ENCODE data around the gene DPPA3. TPM values are rescaled to one million over a fixed set of nuclear protein-coding genes. Genes with fewer than 3 reads are reported as not detected.
"Not testable (repeated sequence)": the region's sequence is repeated elsewhere in the genome, so short reads cannot be mapped to it uniquely, and the experiment has no call there.

The DPPA3 gene
- total RNA-seq, 1 donor from 2014 or later, result not detected

- not testable (repeated sequence) for DNase-seq (ENCODE audit: low read depth in 2 of 2)
Observed at GRCh38 chr12:7730984-7731383, 19.8 kb downstream of the DPPA3 start.

- no peak for DNase-seq (ENCODE audit: low read depth in 2 of 2)
Observed at GRCh38 chr12:7731486-7731885, 20.3 kb downstream of the DPPA3 start.

- DNase-seq (ENCODE audit: low read depth in 2 of 2), result no peak
Observed at GRCh38 chr12:7732993-7733392, 21.8 kb downstream of the DPPA3 start.

GRCh38 chr12:7747246-7747645 is 36.0 kb downstream of the DPPA3 start, which contains the start of gene CLEC4C:
Gene CLEC4C (minus strand): TSS chr12:7747375. CDS start chr12:7747348, 27 bp downstream.
- DNase-seq (ENCODE audit: low read depth in 2 of 2), result no peak

GRCh38 chr12:7748852-7749251 is 37.6 kb downstream of the DPPA3 start:
- no peak for DNase-seq (ENCODE audit: low read depth in 2 of 2)

- no peak for DNase-seq (ENCODE audit: low read depth in 2 of 2)
Observed at GRCh38 chr12:7749442-7749841, 38.2 kb downstream of the DPPA3 start.

- no peak for DNase-seq (ENCODE audit: low read depth in 2 of 2)
Observed at GRCh38 chr12:7750350-7750749, 39.1 kb downstream of the DPPA3 start.

GRCh38 chr12:7751394-7751793 is 40.2 kb downstream of the DPPA3 start:
- DNase-seq (ENCODE audit: low read depth in 2 of 2), result no peak

- DNase-seq (ENCODE audit: low read depth in 2 of 2), result not testable (repeated sequence)
Observed at GRCh38 chr12:7751941-7752922, 41.0 kb downstream of the DPPA3 start.

GRCh38 chr12:7755668-7756067 is 44.4 kb downstream of the DPPA3 start:
- DNase-seq (ENCODE audit: low read depth in 2 of 2), result not testable (repeated sequence)

GRCh38 chr12:7756993-7757392 is 45.8 kb downstream of the DPPA3 start:
- no peak for DNase-seq (ENCODE audit: low read depth in 2 of 2)

GRCh38 chr12:7758766-7759140 is 47.5 kb downstream of the DPPA3 start:
- DNase-seq (ENCODE audit: low read depth in 2 of 2), result no peak

Other genes starting within 250 kb of the DPPA3 start
- under 0.01 TPM in 1 of 2 replicates, not detected in the other for gene CD163, start 207.7 kb upstream of the DPPA3 start, total RNA-seq
- not detected in 2 replicates for gene APOBEC1, start 45.5 kb upstream of the DPPA3 start, total RNA-seq
- gene GDF3, start 15.7 kb upstream of the DPPA3 start, total RNA-seq, result 0.79 and 0.87 TPM in 2 replicates
- not detected in 2 replicates for gene CLEC4C, start 35.9 kb downstream of the DPPA3 start, total RNA-seq
- not detected in 2 replicates for gene NANOGNB, start 53.8 kb downstream of the DPPA3 start, total RNA-seq
- gene NANOG, start 78.0 kb downstream of the DPPA3 start, total RNA-seq, result not detected in 2 replicates
- gene SLC2A14, start 161.5 kb downstream of the DPPA3 start, total RNA-seq, result not detected in 2 replicates
- 20.2 and 41.0 TPM in 2 replicates for gene SLC2A3, start 224.8 kb downstream of the DPPA3 start, total RNA-seq

All from lung microvascular endothelial cell (primary cell).